NCI-H1436 treated with DMSO at 0.1 percent for 48 hours (cell line): ENCODE measurements around the gene UFD1.

Source experiments
- DNase-seq: peaks from one replicate; lab custom pipeline; 2025; lab: John Stamatoyannopoulos, UW

Gene UFD1, protein sequence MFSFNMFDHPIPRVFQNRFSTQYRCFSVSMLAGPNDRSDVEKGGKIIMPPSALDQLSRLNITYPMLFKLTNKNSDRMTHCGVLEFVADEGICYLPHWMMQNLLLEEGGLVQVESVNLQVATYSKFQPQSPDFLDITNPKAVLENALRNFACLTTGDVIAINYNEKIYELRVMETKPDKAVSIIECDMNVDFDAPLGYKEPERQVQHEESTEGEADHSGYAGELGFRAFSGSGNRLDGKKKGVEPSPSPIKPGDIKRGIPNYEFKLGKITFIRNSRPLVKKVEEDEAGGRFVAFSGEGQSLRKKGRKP

DNA sequence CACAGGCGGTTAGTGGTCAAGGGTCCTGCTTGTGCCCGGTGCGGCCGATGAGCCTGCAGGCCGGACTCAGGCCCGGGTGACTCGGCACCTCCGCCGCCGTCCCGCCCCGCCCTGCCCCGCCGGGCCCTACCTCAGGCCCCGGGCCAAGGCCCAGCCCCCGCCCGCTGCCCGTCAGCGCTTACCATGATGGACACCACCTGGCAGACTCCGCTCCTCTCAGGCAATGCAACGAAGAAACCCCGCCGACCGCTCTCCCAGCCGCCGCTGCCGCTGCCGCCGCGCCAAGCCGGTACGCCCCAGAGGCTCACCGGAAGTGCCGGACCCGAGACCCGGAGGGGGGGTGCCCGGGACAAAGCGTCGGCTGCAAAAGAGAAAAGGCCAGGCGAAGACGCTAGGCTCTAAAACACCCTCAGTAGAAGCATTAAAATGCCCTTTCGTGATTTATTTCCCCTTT lies at the start of gene UFD1:
Gene UFD1, minus strand, starts transcription at position 293 of the 454 bp plus-strand sequence. Its CDS starts 108 bp downstream, at position 185.
- DNase-seq: no peak

DNA sequence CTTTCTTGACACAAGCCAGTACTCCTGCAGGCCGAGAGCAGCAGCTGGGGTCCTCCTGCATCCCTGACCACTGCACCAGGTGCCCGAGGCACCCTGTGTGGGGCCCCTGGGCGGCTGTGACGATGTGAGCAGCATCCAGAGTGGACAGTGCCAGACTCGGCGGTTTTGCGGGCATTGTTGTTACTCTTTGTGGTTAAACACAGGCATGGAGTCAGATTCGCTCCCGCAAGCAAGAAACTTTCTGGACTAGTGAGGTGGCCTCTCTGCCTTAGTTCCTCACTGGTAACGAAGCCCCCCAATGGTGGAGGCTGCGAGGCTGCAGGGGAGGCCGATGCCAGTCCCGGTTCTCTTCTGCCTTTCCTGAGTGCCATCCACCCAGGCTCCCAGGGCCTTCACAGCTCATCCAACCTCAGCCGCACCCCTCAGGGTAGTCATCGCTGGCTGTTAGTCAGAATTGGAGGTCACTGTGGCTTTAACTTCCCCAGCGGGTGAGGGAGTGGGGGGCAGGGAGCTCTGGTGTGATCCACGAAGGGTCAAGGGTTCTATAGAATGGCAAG lies 48.9 kb upstream of the UFD1 start:
- DNase-seq: no peak

DNA sequence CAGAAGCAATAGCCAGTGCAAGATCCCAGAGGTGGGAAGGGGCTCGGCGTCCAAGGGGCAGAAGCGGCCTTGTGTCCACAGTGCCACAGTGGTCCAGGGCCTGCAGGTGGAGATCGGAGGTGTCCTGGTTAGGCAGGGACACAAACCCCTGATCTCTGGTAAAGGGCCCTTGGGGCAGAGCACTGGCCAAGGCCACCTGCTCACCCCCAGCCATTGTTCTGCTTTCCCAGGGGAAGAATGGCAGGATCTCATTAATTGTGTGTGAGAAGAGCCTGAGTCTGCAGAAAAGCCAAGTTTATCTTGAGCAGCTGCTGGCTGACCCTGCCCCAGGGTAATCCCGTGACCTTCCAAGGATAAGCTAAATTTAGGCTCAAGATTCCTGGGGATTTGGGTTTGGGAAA lies 48.3 kb upstream of the UFD1 start:
- no peak for DNase-seq

DNA sequence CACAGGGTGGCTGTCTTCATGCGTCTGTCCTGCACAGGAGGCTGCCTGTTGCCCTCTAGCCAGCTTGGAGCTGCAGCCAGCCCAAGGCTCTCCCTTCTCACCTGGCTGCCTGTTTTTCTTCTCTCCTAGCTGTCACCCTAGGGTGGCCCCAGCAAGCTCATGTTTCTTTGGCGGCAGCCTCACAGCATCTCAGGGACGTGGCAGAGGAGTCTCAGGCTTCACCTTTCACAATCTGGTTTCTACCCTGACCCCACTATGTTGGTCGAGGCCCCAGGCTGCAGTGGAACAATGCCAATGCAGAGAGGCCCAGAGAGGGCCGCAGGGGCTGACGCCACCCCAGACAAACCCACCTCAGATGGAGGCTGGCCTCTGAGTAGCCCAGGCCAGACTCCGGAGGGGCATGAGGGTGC lies 47.7 kb upstream of the UFD1 start:
- DNase-seq: no peak

DNA sequence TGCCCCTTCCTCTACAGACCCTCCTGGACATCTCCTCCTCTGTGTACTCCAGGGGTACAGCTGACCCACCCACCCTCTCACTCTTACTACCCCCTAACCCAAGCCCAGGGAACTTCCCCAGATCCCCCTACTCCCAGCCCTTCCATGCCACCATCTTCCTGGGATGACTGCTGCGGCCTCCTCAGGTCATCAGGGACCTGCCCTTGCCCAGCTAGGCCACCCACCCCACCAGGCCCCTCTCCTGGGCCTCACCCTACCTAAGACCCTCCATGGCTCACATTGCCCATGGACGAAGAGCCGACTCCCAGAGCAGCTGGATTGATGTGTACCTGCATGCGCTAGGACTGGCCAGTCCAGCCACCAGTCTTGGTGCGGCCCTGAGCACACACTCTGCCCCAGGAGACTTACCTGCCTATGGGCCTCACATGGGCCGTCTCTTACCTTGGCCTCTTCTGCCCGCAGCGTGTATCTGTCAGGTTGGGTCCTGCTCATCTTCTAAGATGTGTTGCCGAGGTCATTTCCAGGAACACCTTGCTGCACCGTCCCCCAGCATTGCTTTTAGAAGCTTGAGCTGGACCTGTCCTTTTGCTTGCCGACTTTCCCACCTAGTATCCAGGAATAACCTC lies 47.2 kb upstream of the UFD1 start:
- no peak for DNase-seq

DNA sequence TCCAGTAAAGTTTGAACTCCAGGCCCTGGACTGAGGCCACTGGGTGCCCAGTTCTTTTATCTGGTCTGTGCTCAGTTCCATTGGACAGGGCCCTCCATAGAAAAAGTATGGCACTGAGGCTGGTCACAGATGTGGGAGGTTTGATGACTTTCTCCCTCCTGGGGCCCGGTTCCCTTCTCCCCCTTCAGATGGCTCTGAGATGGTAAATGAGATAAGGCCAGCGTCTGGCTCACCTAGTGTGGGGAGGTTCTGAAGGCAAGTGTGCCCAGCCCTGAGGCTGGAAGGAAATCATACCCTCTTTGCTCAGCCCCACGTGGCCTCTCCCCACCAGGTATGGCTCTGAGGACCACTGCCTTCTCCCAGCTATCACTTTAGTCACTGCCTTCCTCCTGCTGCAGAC lies 46.7 kb upstream of the UFD1 start:
- DNase-seq: no peak

DNA sequence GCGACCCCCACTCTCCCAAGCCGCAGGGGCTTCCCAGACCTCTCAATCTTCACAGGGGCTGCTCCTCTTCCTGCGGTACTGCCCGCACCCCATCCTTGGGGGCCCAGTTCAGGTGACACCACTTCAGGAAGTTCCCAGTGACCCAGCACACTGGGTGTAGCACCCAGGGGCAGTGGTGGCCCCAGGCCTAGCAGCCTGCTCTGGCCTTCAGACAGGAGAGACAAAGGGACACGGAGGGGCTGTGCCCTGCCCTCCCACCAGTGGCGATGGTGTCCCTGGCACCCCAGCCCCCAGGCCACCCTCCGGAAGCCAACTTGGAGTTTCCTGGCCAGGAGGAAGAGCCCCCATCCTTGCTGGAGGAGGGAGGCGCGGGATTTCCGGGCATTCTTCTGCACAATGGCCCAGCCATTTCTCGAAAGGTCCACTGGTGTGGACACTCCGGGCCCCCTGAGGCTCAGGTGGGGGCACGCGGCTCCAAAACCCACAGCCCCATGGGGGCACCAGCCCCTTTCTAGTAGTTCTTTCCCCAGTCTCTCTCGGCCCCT lies 46.2 kb upstream of the UFD1 start:
- DNase-seq: no peak

DNA sequence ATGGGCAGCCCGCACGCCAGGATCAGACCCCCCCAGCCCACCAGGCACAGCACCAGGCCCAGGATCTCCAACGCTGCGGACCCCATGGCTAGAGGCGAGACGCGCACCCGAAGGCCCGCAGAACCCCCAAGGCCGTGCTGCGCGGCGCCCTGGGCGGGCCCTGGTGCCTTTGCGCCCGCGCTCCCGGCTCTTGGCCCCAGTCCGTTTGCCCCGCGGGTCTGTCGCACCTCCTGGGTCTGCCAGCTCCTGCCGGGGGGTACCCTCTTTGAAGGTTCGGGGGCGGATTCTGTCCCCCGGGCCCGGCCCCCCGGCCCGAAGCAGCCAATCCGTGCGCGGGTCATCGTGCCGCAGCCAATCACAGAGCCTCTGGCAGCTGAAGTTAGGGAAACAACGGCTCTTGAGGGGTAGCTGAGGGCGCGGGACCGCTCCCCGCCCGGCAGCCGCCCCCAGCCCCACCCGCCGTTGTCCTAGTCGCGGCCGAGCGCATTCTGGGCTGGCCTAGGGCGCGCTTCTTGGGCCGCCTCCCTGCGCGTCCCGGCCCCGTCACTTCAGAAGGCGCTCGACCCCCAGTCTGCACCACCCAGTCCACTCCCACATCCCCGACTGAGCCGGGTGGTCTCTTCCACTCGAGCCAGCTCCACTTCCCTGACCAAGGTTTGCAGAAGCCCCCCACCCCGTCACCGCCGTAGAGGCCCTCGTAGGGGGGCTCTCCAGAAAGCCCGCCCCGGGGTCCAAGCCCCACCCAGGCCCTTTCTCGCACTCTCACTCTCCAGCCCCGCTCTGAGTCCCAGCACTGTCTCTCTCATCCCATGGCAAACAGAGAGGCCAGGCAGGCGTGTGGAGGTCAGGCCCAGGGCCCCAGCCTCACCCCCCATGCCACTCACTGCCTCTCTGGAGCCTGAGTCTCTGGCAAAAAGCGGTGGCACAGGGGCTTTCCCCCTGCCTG lies 45.5 kb upstream of the UFD1 start, which contains the start of gene CLDN5:
Gene CLDN5, minus strand, starts transcription at position 241 of the 946 bp plus-strand sequence. Its CDS starts 155 bp downstream, at position 86.
- no peak for DNase-seq

DNA sequence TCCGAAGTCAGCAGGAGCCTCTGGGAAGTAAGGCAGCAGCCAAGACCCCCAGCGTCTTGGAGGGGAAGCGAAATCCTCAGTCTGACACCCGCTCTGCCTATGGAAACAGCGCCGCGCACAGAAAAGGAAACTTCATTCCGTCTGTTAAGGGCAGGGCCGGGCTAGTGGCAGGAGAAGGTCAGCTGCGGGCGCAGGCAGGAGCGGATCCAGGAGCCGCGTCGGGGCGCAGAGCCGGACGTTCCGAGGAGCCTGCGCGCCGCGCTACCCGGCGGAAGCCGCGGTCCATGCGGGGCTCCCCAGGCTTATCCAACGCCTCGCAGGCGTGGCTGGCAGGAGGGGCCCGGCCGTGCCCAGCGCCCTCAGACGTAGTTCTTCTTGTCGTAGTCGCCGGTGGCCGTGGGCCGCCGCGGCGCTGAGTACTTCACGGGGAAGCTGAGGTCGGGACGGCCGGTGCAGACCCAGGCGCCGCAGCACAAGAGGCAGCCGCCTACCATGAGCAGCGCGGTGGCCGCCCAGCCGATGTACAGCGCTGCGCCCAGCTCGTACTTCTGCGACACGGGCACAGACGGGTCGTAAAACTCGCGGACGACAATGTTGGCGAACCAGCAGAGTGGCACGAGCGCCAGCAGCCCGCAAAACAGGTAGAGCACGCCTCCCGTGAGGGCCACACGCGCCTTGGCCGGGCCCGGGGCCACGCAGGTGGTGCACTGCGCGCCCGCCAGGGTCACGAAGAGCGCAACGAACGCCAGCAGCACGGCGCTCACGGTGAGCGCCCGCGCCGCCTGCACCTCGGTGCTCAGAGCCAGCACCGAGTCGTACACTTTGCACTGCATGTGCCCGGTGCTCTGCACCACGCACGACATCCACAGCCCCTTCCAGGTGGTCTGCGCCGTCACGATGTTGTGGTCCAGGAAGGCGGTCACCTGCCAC lies 44.5 kb upstream of the UFD1 start:
- DNase-seq: no peak

DNA sequence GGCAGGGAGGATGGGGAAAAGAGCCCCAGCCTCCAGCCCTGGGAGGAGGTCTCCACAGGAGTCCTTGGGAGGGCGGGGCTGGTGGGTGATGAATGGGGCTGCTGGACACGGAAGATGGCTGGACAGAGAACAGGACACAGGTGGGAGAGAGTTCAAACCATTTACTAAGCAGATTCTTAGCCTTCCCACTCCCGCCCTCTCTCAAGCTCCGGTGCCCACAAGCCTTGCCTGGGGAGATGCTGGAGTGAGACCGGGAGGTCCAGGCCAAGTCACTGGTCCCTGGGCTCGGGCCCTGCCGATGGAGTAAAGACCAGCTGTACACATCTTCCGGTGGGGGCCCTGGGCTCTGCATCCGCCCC lies 43.9 kb upstream of the UFD1 start:
- DNase-seq: no peak

DNA sequence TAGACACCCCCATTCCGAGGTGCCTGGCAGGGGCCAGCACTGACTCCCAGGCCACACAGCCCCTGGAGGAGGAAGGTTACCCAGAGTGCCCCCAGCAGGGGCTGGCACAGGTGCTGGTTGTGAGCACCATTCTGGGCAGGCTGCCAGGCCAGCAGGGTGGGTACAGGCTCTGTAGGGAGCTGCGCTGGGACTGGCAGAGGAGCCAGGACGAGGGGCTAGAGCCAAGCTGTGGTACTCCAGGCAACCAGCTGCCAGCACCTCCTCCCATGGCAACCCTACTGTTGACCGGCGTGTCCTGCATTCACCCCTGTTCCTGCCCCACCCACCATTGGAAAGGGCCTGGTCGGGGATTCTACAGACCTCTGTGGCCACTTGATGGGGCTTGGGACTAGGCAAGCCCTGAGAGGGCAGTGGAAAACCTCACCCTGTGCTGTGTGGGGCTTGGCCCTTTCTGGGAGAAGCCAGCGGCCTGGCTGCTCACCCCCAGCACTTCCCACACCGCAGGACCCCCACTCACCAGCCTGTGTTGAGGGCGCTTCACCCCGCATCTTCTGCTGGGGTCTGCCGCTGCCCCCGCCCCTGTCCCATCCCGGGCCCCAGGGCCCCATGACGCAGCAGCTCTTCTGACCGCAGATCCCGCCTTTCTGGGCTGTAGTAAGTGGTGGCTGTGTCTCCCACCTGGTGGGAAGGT lies 43.3 kb upstream of the UFD1 start:
- DNase-seq: no peak

DNA sequence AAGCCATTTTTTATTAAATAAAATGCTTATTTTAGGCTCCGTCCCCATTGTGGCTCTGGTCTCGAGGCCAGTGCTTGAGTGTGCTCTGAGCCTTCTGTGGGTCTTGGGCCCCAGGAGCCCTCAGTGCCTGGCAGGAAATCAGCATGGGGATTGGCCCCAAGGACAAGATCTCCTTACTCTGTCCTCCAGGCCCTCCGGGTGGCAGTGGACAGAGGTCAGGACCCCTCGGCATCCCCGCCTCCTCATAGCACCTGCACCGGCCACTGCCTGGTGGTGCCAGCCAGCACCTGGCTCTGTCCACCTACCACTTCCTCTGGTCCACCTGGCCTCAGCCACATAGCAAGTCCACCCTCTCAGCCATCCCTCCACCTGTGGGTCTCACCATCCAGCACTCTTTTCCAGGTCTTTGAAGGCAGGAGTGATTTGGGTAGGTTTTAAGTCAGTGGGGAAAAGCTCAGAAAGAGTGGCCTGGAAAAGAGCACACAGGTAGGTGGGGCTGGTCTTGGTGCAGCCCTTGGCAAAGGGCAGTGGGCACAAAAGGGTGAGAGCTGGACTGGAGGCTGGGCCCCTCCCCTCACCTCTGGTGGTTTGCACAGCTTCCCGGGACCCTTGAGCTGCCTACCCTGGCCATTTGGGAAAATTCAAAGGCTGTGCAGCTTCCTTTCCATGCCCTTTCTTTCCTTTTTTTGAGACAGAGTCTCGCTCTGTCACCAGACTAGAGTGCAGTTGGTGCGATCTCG lies 41.7 kb upstream of the UFD1 start:
- no peak for DNase-seq

DNA sequence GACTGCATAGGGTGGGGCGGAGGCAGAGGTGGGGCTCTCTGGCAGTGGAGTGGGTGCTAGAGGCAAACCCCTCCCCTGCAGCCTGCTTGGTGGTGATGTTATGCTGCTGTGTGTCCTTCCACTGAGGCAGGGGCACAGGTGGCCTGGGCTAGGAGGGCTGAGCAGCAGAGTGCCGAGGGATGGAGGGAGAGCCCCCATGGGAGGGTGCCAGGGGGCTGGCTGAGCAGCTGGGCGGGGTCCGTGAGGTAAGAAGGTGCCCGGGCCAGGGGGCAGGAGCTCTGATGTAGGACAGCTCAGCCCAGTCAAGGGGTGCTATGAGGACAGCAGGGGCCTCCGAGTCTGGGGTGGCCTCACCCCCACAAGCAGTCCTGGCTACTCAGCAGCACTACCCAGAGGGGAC lies 41.0 kb upstream of the UFD1 start:
- no peak for DNase-seq

DNA sequence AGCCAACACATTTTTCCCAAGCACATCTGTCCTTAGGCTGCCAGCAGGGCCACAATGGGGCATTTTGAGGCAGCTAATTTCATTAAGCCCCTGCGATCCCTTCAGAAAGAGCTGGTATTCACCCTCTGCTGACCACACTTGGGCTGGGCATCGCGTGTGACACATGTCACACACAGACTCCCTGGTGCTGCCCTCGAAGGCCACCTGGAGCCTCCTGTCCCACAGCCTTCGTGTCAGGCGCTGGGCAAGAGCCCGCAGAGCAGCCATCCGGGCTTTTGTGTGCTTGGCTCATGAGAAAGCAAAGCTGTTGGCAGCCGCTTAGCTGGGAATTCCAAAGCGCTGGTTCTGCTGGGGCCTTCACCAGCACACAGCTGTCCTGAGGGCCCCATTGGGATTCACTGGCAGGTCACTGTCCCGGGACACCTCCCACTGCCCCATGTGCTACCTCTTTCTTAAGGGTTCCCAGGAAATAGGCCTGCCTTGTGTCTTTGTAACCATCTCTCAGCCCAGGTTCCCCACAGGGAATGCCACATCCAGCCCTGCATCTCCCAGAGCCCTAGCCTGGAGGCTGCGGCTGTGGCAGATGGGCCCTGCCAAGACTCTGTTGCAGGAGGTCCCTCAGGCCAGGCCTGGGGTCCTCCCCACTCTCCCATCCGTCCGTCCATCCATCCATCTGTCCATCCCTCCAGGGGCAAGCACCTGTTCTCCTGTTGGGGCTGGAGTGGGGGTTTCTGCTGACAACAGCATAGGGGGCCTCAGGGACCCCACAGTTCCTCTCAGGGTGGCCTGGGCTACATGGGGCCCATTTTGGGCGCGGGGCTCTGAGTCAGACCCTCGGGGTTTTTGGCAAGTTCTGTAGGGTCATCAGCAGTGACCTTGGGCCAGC lies 40.3 kb upstream of the UFD1 start:
- DNase-seq: no peak

DNA sequence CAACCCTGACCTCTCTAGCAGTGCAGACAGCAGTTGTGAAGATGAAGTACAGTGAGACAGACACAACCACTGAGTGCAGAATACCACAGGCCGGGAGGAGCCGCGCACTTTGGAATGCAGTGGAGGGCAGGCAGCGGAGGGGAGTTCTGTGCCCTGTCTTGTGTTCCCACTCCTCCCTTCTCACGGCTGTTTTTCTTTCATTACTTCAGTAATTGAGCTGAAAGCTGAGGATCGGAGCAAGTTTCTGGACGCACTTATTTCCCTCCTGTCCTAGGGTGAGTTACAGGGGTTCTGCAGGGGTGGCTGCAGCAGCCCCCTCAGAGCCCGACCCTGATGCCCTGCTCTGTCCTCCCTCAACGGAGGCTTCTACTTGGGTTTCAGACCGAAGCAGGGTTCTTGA lies 39.6 kb upstream of the UFD1 start:
- DNase-seq: no peak

DNA sequence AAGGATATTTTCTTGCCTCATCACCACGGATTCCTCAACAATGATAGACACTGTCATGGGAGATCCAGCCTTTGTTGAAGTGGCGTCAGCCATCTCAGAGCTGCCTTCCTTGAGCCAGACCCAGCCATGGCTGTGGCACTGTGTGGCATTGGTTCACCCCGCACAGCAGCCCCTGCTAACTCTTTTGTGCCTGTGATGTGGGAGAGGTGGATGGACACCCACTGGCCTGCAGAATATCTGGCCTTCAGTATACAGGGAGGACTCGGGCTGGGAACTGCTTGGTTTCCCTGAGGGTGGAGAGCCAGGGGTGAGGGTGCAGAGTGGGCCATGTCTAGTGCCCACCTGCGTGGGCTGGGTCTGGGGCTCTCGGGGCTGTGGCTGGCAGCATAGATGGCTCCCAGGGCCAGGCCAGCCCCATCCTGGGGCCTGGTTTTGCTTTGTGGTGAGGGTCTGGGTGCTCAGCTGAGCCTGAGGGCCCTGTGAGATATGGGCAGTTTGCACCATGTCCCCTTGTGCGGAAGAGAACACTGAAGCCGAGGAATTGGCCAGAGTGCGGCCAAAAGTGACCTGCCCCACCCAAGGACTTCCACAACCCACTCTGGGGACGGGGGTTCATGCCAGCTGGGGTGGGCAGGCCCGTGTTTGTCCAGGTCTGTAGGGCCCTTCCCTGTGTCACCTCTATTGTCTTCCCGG lies 39.1 kb upstream of the UFD1 start:
- no peak for DNase-seq

DNA sequence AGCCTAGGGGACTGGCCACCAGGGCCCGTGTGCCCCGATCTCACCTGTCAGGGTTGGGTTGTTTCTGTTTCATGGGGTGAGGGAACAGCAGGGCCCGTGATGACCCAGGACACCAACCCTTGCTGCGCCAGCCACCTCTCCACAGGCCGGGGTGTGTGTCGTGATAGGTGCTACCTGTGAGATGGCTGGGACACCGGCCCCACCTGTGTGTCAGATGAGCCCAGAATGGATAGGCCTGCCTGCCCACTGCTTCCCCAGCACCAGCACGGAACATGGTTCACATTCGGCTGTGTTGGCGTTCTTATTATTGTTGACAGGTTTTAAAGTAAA lies 38.1 kb upstream of the UFD1 start:
- no peak for DNase-seq
